GM21723 (cell line): ENCODE measurements around the gene UBAP1L.

Experiments used
- ATAC-seq: cut with Tn5 transposase; IDR thresholded peaks from one replicate; pipeline ENCODE4 v1.9.1; 2021; ENCODE audit warnings: mild to moderate bottlenecking, moderate library complexity; ENCODE audit not compliant: unreplicated experiment

UBAP1L gene

GRCh38 chr15:65067317-65067644, 47.7 kb downstream of the UBAP1L start:
- ATAC-seq = no peak

DNA sequence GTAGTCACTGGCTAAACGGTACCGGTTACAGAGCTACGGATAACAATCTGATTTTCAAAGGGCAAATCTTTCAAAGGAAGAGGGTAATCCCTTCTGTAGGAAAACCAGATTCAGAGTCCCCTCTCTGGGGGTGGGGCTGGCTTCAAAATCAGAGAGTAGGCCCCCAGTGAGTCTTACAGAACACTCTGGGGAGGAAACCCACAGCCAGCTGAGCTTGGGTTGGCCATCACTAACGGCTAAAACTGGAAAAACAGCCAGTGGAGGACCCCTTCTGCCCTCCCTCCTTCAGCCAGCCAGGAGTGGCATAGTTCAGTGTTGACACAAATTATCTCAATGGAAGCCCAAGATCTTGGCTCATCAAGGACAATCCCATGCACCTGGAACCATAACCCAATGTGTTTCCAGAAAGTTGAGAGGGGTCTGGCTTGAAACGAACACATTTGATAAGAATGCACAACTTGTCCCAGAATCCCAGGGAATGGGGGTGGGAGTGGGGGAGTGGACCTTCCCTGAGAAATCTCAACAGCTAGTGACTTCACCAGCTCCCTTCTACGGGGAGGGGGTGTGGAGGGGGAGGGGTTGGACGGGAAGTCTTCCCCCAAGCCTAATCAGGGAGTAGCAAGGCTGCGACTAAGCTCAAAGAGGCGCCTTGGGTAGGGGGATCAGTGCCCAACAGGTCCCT, 48.2 kb downstream of the UBAP1L start:
- ATAC-seq = no peak

GRCh38 chr15:65066001-65066634, 48.9 kb downstream of the UBAP1L start:
- no peak for ATAC-seq

GRCh38 chr15:65062726-65063125, 52.3 kb downstream of the UBAP1L start:
- ATAC-seq = no peak

- no peak for ATAC-seq
Measured at GRCh38 chr15:65062061-65062460, 52.9 kb downstream of the UBAP1L start.

GRCh38 chr15:65060641-65061397, 54.2 kb downstream of the UBAP1L start:
- ATAC-seq = no peak

DNA sequence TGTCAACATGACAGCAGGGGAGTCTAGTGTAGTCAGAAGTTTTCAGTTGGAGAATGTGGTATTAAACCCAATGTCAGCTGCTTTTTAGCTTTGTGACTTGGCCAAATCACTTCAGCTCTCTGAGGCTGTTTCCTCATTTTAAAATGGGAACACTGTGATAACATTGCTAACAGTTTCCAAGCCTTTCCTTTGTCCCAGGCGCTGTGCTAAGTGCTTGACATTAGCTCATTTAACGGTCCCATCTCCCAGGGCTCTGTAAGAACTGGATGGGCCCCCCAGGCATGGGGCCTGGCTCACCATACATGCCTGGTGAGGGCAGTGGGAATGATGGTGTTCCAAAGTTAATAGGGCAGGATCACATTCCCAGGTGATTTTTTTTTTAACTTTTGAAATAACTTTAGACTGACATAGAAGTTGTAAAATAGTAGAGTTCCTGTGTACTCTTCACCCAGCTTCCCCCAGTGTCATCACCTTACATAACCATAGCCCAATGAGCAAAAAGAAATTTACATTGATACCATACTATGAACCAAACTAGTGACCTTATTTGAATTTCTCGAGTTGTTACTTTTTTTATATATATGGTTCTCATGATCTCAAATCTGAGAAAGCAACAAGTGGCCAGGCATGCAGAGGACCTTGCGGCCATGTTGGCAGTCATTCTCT, 54.9 kb downstream of the UBAP1L start:
- ATAC-seq = no peak

DNA sequence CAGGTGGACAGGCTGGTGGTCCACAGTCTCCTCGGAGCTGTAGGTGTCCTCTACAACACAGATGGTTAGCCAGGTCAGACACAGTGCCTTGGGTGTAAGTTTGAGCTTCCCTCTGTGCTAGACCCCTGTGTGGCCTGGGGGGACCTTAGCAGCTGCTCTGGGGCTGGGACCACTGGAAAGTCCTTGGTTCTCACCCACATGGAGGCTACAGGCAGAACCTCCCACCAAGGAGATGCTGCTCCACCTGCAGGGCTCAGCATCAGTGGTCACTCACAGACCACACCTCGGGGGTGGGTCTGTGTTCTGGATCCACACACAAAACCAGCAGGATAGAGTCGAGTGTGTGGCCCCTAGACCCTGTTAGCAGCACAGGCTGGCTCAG, 55.6 kb downstream of the UBAP1L start:
- ATAC-seq = no peak

DNA sequence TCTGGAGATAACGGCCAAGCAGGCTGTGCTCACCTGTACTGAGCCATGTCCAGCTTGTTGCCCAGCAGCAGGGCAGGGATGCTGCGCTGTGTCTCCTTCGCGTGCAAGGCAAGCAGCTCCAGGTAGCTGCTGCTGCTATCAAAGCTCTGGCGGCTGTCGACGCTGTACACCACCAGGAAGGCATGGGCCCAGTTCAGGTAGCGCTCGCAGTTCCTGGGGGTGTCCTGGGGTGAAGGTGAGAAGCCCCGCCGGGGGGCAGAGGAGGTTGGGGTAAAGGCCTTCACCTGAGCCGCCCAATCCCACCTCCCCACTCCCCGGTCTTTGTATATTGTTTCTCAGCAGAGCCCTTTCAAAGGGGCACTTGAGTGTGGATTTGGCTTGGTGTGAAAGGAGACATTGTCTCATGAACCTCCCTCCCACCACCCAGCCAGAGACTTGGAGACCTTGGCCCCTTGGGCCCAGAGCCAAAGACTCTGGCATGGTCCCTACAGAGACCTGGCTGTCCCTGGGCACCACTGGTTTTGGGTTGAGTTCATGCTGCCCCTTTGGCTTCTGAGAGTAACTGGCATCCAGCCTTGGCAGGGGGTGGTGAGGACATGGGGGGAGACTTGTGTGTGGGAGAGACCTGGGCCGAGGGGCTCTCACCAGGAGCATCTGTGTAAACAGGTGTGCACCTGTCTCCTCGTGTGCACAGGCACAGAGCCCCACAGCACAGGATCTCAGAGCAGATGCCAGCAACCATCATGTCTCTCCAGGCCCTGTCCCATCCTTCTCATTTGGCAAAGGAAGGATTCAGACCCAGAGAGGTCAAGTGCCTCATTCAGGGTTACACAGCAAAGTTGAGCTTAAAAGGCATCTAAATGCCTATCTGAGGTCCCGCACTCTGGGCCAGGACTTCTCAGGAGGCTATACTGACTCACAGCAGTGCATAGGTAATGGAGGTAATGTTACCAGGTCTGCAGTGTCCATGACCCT, 56.3 kb downstream of the UBAP1L start:
- no peak for ATAC-seq

DNA sequence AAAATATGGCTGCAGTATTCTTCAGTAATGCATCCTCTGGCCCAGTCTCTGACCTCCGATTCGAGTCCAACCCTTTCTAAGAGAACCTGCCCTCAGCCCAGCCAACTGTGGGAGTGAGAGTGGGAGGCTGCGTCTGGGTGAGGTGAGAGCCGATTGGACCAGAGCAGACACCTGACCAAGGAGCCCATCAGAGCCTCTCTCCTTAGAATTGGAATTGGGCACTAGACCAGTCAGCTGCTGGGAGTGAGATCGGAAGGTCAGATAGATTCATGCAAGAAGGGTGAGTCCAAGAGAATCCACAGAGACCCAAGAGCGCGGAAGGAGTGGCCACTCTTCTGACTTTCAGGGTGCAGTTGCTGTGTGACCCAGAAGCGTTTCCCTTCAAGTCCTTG, 57.5 kb downstream of the UBAP1L start:
- no peak for ATAC-seq

GRCh38 chr15:65056868-65057548, 58.0 kb downstream of the UBAP1L start:
- ATAC-seq = no peak

GRCh38 chr15:65056106-65056505, 58.9 kb downstream of the UBAP1L start:
- ATAC-seq = no peak

DNA sequence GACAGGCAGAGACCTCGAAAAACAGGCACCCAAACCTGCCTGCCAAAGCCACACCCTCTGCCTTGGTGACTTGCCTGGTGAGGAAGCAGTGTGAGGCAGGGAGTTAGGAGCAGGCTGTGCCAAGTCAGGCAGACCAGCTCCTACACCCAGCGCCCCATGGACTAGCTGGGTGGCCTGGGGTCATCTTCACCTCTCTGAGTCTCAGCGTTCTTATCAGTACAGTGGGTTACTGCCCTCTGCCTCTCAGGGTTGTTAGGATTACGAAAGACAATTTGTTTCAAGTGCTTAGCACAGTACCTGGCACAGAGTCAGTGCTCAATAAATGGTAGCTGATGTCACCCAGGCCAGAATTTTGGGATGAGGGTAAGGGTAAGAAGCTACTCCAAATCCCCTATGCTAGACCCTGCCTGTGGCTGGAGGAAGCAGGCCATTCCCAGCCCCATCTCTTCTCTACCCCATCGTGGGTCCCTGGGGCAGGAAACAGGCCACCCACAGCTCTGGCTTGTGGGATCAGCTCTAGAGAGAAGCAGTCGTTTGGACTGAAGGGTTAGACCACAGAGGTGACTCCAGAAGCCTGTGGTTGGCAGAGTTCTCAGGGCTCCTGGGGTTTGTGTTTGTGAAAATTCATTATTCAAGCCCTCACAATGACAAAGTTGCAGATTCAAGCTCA, 59.7 kb downstream of the UBAP1L start:
- no peak for ATAC-seq

DNA sequence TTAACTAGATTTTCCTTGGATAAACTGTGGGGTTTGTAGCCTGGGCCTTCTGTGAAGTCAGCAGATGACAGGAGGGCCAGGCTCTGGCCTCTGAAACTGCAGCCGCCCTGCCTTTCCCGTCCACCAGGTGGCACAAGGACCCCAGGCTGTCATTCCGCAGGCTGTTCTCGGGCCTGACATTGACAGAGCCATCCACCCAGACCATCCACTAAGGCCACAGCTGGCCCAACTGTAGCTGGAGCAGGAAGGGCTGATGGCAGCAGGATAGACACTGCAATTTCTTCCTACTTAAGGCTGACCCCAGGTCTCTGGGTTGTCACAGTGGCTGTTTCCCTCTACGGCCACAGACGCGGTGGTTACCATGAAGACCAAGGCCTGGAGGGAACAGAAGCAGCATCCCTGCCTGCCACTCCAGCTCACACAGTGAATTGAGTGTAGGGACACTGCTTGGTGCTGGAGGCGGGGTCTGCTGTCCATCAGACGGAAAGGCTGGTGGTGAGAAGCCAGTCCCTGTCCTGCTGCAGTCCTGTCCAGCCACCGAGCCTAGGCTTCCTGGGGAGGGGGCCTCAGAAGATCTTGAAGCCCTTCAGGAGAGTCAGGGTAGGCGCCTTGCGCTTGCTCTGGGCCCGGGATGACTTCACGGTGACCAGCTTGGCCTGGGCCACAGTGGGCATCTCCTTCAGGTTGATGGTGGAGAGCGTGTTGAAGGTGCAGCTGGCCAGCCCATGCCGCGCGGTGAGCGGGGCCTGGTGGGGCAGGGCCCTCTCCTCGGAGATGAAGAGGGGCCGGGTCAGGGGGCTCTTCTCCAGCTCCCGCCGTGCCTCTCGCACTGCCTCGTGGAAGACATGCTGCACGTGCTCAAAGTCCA, 60.4 kb downstream of the UBAP1L start:
- peak; percentile 54 for ATAC-seq

- no peak for ATAC-seq
Measured at GRCh38 chr15:65052956-65053355, 62.0 kb downstream of the UBAP1L start.

GRCh38 chr15:65051266-65051665, 63.7 kb downstream of the UBAP1L start:
- no peak for ATAC-seq

GRCh38 chr15:65050270-65050669, 64.7 kb downstream of the UBAP1L start:
- no peak for ATAC-seq

GRCh38 chr15:65049418-65049840, 65.6 kb downstream of the UBAP1L start:
- ATAC-seq = peak; percentile 73
